Natural killer cell treated with Interleukin-12 subunit alpha and Interleukin-12 subunit beta and Interleukin-15 and Interleukin-18, amount 100 ng/mL, for 72 hours (primary cell): ENCODE results near the gene CARD11. TPM values are rescaled to one million over a fixed set of nuclear protein-coding genes. Genes with fewer than 3 reads are reported as not detected.

Experiments used
- ATAC-seq, 2 donors: fragments of 150-1000 bp; cut with Tn5 transposase in 1 of 2; sonication (Bioruptor Pico), chemical (Tn5 transposase) in 1 of 2; 2 replicates each; pipeline ENCODE4 v1.10.0; 2021
- DNase-seq: peaks from one replicate; pipeline ENCODE4 v3.0.0; 2022; ENCODE audit warnings: low spot score
- H3K27ac Mint-ChIP-seq, 2 donors: 1 replicate in 1 of 2; 2 replicates in 1 of 2; pipeline ENCODE4 v1.8.0; 2022; ENCODE audit warnings: mixed read lengths in 2 of 2, mild to moderate bottlenecking in 1 of 2, moderate library complexity in 1 of 2
- H3K27me3 Mint-ChIP-seq, 2 donors: 1 replicate in 1 of 2; 2 replicates in 1 of 2; pipeline ENCODE4 v1.8.0; 2022; ENCODE audit warnings: mixed read lengths in 2 of 2
- H3K36me3 Mint-ChIP-seq: one replicate; pipeline ENCODE4 v1.8.0; 2022; ENCODE audit warnings: mixed read lengths
- H3K4me1 Mint-ChIP-seq, 2 donors: 1 replicate in 1 of 2; 2 replicates in 1 of 2; pipeline ENCODE4 v1.8.0; 2022; ENCODE audit warnings: low read depth in 2 of 2, mixed read lengths in 2 of 2, mild to moderate bottlenecking in 1 of 2
- H3K4me3 Mint-ChIP-seq: one replicate; pipeline ENCODE4 v1.8.0; 2022; ENCODE audit warnings: mixed read lengths
- H3K9me3 Mint-ChIP-seq: 2 replicates; pipeline ENCODE4 v1.8.0; 2022; ENCODE audit warnings: mixed read lengths
- total RNA-seq, 2 donors: library from RNA; stranded (reverse); gene quantifications; one replicate each; pipeline ENCODE4 v1.2.3, GENCODE V29; 2022

Gene CARD11
- total RNA-seq, 2 donors from 2014 or later = 79.3 to 80.8 TPM

- no peak for ATAC-seq
- H3K9me3 Mint-ChIP-seq = no peaks in the 10 kb centered on the region
- DNase-seq = no peak
- no peaks in the 10 kb centered on the region for H3K27me3 Mint-ChIP-seq
- peak overlapping the region; percentile 66 for H3K4me3 Mint-ChIP-seq
- peak overlapping the region; percentile 83 to 91 for H3K27ac Mint-ChIP-seq
- H3K36me3 Mint-ChIP-seq = no peaks in the 10 kb centered on the region
- peaks cover 64 to 79% of the 10 kb centered on the region in 2 donors for H3K4me1 Mint-ChIP-seq
Observed at GRCh38 chr7:2981103-2981480, 62.6 kb downstream of the CARD11 start.

DNA sequence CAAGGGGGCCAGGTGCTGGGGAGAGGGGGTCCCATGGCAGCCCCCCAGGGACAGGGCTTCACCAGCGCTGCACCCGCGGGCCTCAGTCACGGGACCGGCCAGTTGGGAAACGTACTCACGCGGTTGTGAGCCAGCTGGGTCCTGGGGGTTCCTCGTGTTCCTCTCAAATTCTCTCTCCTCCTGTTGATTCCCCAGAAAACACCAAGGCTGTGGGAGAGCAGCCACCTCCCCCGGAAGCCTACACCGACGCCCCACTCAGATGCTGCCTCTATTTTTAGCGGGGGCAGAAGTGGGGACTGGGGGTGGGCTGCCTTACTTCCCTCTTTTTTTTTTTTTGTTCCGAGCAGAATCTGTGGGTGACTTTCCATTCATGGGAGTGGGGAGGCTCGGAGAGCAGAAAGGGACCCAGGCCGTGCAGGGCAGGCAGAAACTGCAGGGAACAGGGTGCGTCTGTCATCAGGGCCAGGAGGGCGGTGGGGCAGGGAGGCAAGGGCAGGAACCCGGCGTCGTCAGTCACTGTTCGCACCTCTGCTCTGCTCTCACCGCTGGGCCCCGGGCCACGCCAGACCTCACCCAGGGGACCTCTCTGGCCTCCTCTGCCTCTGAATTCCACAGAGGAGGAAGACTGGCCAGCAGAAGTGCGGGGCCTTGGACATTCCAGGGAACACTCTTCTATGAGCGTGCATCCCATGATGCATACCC, 63.1 kb downstream of the CARD11 start:
- DNase-seq (no peak), ATAC-seq (peak; percentile 67 to 68)
- no peaks in the 10 kb centered on the region for H3K27me3 Mint-ChIP-seq
- H3K4me1 Mint-ChIP-seq = peaks cover 63 to 77% of the 10 kb centered on the region in 2 donors
- H3K4me3 Mint-ChIP-seq = peak overlapping the region; percentile 66
- no peaks in the 10 kb centered on the region for H3K9me3 Mint-ChIP-seq
- peak overlapping the region; percentile 83 to 91 for H3K27ac Mint-ChIP-seq
- H3K36me3 Mint-ChIP-seq = no peaks in the 10 kb centered on the region

GRCh38 chr7:2979951-2980350, 63.7 kb downstream of the CARD11 start:
- Mint-ChIP-seq H3K4me1 (peaks cover 63 to 76% of the 10 kb centered on the region in 2 donors), H3K36me3 (no peaks in the 10 kb centered on the region), H3K4me3 (peak overlapping the region; percentile 66), H3K27ac (peak overlapping the region; percentile 83 to 91), H3K9me3 (no peaks in the 10 kb centered on the region), H3K27me3 (no peaks in the 10 kb centered on the region)
- DNase-seq (no peak), ATAC-seq (no peak)

DNA sequence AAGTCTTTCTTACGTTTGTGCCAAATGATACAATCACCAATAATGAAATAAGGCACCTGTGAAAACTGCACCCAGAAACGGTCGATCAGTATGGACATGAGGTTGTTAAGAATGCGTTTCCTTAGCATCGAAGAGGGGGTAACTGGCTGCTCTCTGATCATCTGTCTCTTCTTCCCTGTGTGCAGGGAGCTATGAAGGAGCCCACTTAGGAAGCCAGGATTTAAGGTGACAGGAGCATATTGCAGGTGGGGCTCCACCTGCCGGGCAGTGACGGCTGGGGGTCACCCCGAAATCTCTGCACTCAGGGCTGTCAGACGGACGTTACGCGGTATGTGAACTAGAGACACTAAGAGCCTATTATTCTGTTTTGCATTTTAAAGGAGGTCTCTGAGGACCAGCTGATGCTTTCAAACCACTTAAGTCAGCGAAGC, 64.5 kb downstream of the CARD11 start:
- Mint-ChIP-seq H3K9me3 (no peaks in the 10 kb centered on the region), H3K27me3 (no peaks in the 10 kb centered on the region), H3K27ac (peak overlapping the region; percentile 69 to 91), H3K4me1 (peaks cover 62 to 74% of the 10 kb centered on the region in 2 donors), H3K36me3 (no peaks in the 10 kb centered on the region), H3K4me3 (peak overlapping the region; percentile 90)
- no peak for ATAC-seq
- DNase-seq = no peak

DNA sequence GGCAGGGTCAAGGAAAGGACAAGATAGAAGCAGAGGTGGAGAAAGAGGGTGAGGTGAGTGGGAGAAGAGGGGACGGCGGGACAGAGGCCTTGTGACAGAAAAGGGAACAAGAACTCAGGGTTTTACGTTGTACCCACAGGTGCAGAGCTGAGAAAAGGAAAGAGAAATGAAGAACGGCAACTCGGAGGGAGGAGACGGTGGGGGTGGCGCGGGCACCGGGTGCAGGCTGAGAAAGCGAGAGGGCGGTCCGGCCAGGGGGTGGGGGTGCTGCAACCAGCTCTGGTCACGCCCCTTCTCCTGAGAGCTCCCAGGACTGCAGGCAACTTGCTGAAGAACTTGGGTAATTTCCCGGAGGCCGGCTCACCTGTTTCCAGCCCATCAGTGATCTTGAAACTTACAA, 65.3 kb downstream of the CARD11 start:
- Mint-ChIP-seq H3K4me1 (peaks cover 61 to 69% of the 10 kb centered on the region in 2 donors), H3K9me3 (no peaks in the 10 kb centered on the region), H3K27ac (peak overlapping the region; percentile 69 to 91), H3K4me3 (peak overlapping the region; percentile 90), H3K36me3 (no peaks in the 10 kb centered on the region), H3K27me3 (no peaks in the 10 kb centered on the region)
- ATAC-seq (peak; percentile 84 to 90), DNase-seq (peak; percentile 89)

- ATAC-seq (no peak), DNase-seq (no peak)
- H3K9me3 Mint-ChIP-seq = no peaks in the 10 kb centered on the region
- no peak overlapping the region for H3K4me3 Mint-ChIP-seq
- peak overlapping the region; percentile 16 to 89 for H3K27ac Mint-ChIP-seq
- no peaks in the 10 kb centered on the region for H3K27me3 Mint-ChIP-seq
- H3K4me1 Mint-ChIP-seq = peaks cover 51 to 56% of the 10 kb centered on the region in 2 donors
- H3K36me3 Mint-ChIP-seq = no peaks in the 10 kb centered on the region
Observed at GRCh38 chr7:2975821-2976371, 67.8 kb downstream of the CARD11 start.

- Mint-ChIP-seq H3K9me3 (no peaks in the 10 kb centered on the region), H3K27me3 (no peaks in the 10 kb centered on the region), H3K4me1 (peaks cover 37 to 43% of the 10 kb centered on the region in 2 donors), H3K36me3 (no peaks in the 10 kb centered on the region), H3K4me3 (no peak overlapping the region), H3K27ac (peak overlapping the region in 1 of 2 donors; percentile 92)
- no peak for DNase-seq
- ATAC-seq = no peak
Observed at GRCh38 chr7:2974093-2974819, 69.4 kb downstream of the CARD11 start.

DNA sequence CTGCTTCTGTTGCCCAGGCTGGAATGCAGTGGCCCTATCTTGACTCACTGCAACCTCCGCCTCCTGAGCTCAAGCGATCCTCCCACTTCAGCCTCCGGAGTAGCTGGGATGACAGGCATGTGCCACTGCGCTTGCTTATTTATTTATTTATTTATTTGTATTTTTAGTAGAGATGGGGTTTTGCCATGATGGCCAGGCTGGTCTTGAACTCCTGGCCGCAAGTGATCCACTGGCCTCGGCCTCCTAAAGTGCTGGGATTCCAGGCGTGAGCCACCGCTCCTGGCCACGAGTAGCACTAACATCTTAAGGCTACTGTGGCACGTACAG, 70.9 kb downstream of the CARD11 start:
- Mint-ChIP-seq H3K36me3 (no peaks in the 10 kb centered on the region), H3K27me3 (no peaks in the 10 kb centered on the region), H3K4me1 (peaks cover 24 to 30% of the 10 kb centered on the region in 2 donors), H3K9me3 (no peaks in the 10 kb centered on the region), H3K27ac (peak overlapping the region; percentile 86 to 92), H3K4me3 (peak overlapping the region; percentile 71)
- ATAC-seq (no peak), DNase-seq (no peak)

GRCh38 chr7:2971914-2972834, 71.5 kb downstream of the CARD11 start:
- Mint-ChIP-seq H3K27me3 (no peaks in the 10 kb centered on the region), H3K4me1 (peaks cover 24 to 26% of the 10 kb centered on the region in 2 donors), H3K4me3 (peak overlapping the region; percentile 71), H3K27ac (peak overlapping the region; percentile 86 to 92), H3K9me3 (no peaks in the 10 kb centered on the region), H3K36me3 (no peaks in the 10 kb centered on the region)
- ATAC-seq (peak; percentile 60 to 62), DNase-seq (no peak)

DNA sequence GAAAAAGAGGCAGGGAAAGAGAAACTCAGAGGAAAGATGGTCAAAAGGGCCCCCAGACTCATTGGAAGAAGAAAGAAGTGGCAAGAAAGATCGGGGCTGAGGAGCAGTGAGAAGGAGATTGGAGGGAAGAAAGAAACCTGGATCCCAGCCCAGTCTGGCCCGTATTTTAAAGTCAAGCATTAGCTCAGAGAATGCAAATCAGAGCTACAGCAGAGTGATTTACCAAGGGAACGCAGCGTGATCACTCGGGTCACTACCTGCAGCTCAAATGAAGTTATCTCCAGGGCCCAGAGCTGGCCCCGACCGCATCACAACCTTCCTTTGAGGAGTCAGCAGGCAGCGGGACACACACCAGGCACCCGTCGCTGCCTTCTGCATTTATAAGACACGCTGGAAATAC, 72.8 kb downstream of the CARD11 start:
- no peak for DNase-seq
- H3K4me1 Mint-ChIP-seq = peaks cover 26 to 27% of the 10 kb centered on the region in 2 donors
- no peaks in the 10 kb centered on the region for H3K9me3 Mint-ChIP-seq
- H3K36me3 Mint-ChIP-seq = peaks cover 11% of the 10 kb centered on the region
- no peak overlapping the region for H3K27ac Mint-ChIP-seq
- no peak overlapping the region for H3K4me3 Mint-ChIP-seq
- ATAC-seq = no peak
- H3K27me3 Mint-ChIP-seq = no peaks in the 10 kb centered on the region

DNA sequence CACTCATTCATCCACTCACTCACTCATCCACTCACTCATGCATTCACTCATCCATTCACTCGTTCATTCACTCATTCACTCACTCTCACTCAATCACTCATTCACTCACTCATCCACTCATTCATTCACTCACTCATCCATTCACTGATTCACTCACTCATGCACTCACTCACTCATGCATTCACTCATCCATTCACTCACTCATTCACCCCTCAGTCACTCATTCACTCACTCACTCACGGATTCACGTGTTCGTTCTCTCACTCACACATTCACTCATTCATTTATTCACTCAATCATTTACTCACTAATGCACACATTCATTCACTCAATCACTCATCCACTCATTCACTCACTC, 73.4 kb downstream of the CARD11 start:
- no peak overlapping the region for H3K27ac Mint-ChIP-seq
- ATAC-seq (no peak), DNase-seq (no peak)
- peaks cover 25 to 28% of the 10 kb centered on the region in 2 donors for H3K4me1 Mint-ChIP-seq
- no peaks in the 10 kb centered on the region for H3K27me3 Mint-ChIP-seq
- no peak overlapping the region for H3K4me3 Mint-ChIP-seq
- H3K9me3 Mint-ChIP-seq = no peaks in the 10 kb centered on the region
- peaks cover 15% of the 10 kb centered on the region for H3K36me3 Mint-ChIP-seq

DNA sequence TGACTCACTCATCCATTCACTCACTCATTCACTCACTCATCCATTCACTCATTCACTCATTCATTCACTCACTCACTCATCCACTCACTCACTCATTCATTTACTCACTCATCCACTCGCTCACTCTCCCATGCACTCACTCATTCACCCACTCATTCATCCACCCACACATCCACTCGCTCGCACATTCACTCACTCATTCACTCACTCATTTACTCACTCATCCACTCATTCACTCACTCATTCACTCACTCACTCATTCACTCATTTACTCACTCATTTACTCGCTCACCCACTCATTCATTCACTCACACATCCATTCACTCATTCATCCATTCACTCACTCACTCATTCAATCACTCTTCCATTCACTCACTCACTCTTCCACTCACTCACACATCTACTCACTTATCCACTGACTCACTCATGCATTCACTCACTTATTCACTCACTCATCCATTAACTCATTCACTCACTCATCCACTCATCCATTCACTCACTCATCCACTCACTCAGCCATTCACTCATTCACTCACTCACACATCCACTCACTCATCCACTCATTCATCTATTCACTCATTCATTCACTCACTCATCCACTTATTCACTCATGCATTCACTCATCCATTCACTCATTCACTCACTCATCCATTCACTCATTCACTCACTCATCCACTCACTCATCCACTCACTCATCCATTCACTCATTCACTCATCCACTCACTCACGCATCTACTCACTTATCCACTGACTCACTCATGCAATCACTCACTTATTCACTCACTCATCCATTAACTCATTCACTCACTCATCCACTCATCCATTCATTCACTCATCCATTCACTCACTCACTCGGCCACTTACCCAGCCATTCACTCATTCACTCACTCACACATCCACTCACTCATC, 74.0 kb downstream of the CARD11 start:
- Mint-ChIP-seq H3K27me3 (no peaks in the 10 kb centered on the region), H3K27ac (no peak overlapping the region), H3K4me1 (peaks cover 26 to 28% of the 10 kb centered on the region in 2 donors), H3K9me3 (no peaks in the 10 kb centered on the region), H3K4me3 (no peak overlapping the region), H3K36me3 (peaks cover 15% of the 10 kb centered on the region)
- DNase-seq (no peak), ATAC-seq (no peak)
